ENCODE results near the gene SETD4. TPM values are rescaled to one million over a fixed set of nuclear protein-coding genes. Genes with fewer than 3 reads are reported as not detected.
"Not testable (repeated sequence)": the region's sequence is repeated elsewhere in the genome, so short reads cannot be mapped to it uniquely, and the experiment has no call there.

SETD4 gene
- total RNA-seq, 8 experiments from 2014 or later, result 12.8 to 28.1 (median 20.5) TPM

GRCh38 chr21:36093512-36093911 lies 33.2 kb upstream of the SETD4 start:
- Histone ChIP-seq H3K4me1 (replicated peaks in 1 of 2) (no peaks in the 10 kb centered on the region), H3K27ac (no peak overlapping the region), H3K4me3 (no peak overlapping the region)
- in situ Hi-C loops (cut with MboI; ENCODE audit: low pct_unique_long_range_greater_than_20kb in 2 of 9, low sequenced_read_pairs in 9 of 9, unreplicated experiment in 9 of 9), result no loop called here
- 50 to 100% (median 64%) methylated on average over 1 of the region's 1 CpG; no CpG with 5 or more reads in 3 of the 10 experiments for WGBS, 10 experiments
- ATAC-seq (replicated peaks in 6 of 8), result no peak

- no peak overlapping the region for H3K4me3 ChIP-seq
- in situ Hi-C loops (cut with MboI; ENCODE audit: low pct_unique_long_range_greater_than_20kb in 2 of 9, low sequenced_read_pairs in 9 of 9, unreplicated experiment in 9 of 9), result no loop called here
- H3K4me1 ChIP-seq (replicated peaks in 1 of 2), result no peaks in the 10 kb centered on the region
- H3K27ac ChIP-seq, result no peak overlapping the region
- ATAC-seq (replicated peaks in 6 of 8), result no peak
These were observed 32.4 kb upstream of the SETD4 start for GRCh38 chr21:36092681-36093080.

GRCh38 chr21:36089946-36090345 lies 29.6 kb upstream of the SETD4 start:
- 62 to 92% (median 76%) methylated on average over 1 to 3 of the region's 3 CpGs for WGBS, 10 experiments
- ATAC-seq (replicated peaks in 6 of 8), result no peak
- in situ Hi-C loops (cut with MboI; ENCODE audit: low pct_unique_long_range_greater_than_20kb in 2 of 9, low sequenced_read_pairs in 9 of 9, unreplicated experiment in 9 of 9), result no loop called here
- Histone ChIP-seq H3K4me3 (no peak overlapping the region), H3K4me1 (replicated peaks in 1 of 2) (no peaks in the 10 kb centered on the region), H3K27ac (no peak overlapping the region)

- peak in 5 of 8 experiments; percentile 22 to 89 (median 72) for ATAC-seq (replicated peaks in 6 of 8)
- in situ Hi-C loops (cut with MboI; ENCODE audit: low pct_unique_long_range_greater_than_20kb in 2 of 9, low sequenced_read_pairs in 9 of 9, unreplicated experiment in 9 of 9), result no loop called here
- Histone ChIP-seq H3K27ac (no peak overlapping the region), H3K4me3 (no peak overlapping the region), H3K4me1 (replicated peaks in 1 of 2) (no peaks in the 10 kb centered on the region)
- 37 to 100% (median 79%) methylated on average over 1 to 4 of the region's 6 CpGs; no CpG with 5 or more reads in 2 of the 10 experiments for WGBS, 10 experiments
These were observed 27.2 kb upstream of the SETD4 start for GRCh38 chr21:36087362-36088138.

GRCh38 chr21:36082237-36082664 lies 21.9 kb upstream of the SETD4 start:
- H3K4me3 ChIP-seq, result no peak overlapping the region
- H3K27ac ChIP-seq, result no peak overlapping the region
- no peak for ATAC-seq (replicated peaks in 6 of 8)
- no peaks in the 10 kb centered on the region for H3K4me1 ChIP-seq (replicated peaks in 1 of 2)
- WGBS, 10 experiments, result 17 to 100% (median 76%) methylated on average over 1 to 3 of the region's 3 CpGs; no CpG with 5 or more reads in 2 of the 10 experiments
- in situ Hi-C loops (cut with MboI; ENCODE audit: low pct_unique_long_range_greater_than_20kb in 2 of 9, low sequenced_read_pairs in 9 of 9, unreplicated experiment in 9 of 9), result no loop called here

- no peak overlapping the region for H3K27ac ChIP-seq
- no peak for ATAC-seq (replicated peaks in 6 of 8)
- no peak overlapping the region for H3K4me3 ChIP-seq
- no peaks in the 10 kb centered on the region for H3K4me1 ChIP-seq (replicated peaks in 1 of 2)
- in situ Hi-C loops (cut with MboI; ENCODE audit: low pct_unique_long_range_greater_than_20kb in 2 of 9, low sequenced_read_pairs in 9 of 9, unreplicated experiment in 9 of 9), result no loop called here
- WGBS, 10 experiments, result 80 to 100% (median 85%) methylated on average over 1 of the region's 1 CpG; no CpG with 5 or more reads in 4 of the 10 experiments
These were observed 20.1 kb upstream of the SETD4 start for GRCh38 chr21:36080386-36080785.

GRCh38 chr21:36079671-36080070 lies 19.3 kb upstream of the SETD4 start:
- no peak for ATAC-seq (replicated peaks in 6 of 8)
- H3K27ac ChIP-seq, result no peak overlapping the region
- in situ Hi-C loops (cut with MboI; ENCODE audit: low pct_unique_long_range_greater_than_20kb in 2 of 9, low sequenced_read_pairs in 9 of 9, unreplicated experiment in 9 of 9), result no loop called here
- WGBS, 10 experiments, result 59 to 100% (median 86%) methylated on average over 1 to 8 of the region's 8 CpGs; no CpG with 5 or more reads in 3 of the 10 experiments
- H3K4me3 ChIP-seq, result no peak overlapping the region
- H3K4me1 ChIP-seq (replicated peaks in 1 of 2), result no peaks in the 10 kb centered on the region

- Histone ChIP-seq H3K4me1 (replicated peaks in 1 of 2) (no peaks in the 10 kb centered on the region), H3K27ac (no peak overlapping the region), H3K4me3 (no peak overlapping the region)
- 66 to 95% (median 89%) methylated on average over 3 to 12 of the region's 14 CpGs for WGBS, 10 experiments
- in situ Hi-C loops (cut with MboI; ENCODE audit: low pct_unique_long_range_greater_than_20kb in 2 of 9, low sequenced_read_pairs in 9 of 9, unreplicated experiment in 9 of 9), result no loop called here
- peak in 2 of 8 experiments; percentile 96 to 98 for ATAC-seq (replicated peaks in 6 of 8)
These were observed 18.8 kb upstream of the SETD4 start for GRCh38 chr21:36079010-36079649.

- no peaks in the 10 kb centered on the region for H3K4me1 ChIP-seq (replicated peaks in 1 of 2)
- ATAC-seq (replicated peaks in 6 of 8), result no peak
- no peak overlapping the region for H3K27ac ChIP-seq
- H3K4me3 ChIP-seq, result no peak overlapping the region
- in situ Hi-C loops (cut with MboI; ENCODE audit: low pct_unique_long_range_greater_than_20kb in 2 of 9, low sequenced_read_pairs in 9 of 9, unreplicated experiment in 9 of 9), result no loop called here
- WGBS, 10 experiments, result 48 to 100% (median 65%) methylated on average over 1 to 7 of the region's 9 CpGs; no CpG with 5 or more reads in 3 of the 10 experiments
These were observed 17.4 kb upstream of the SETD4 start for GRCh38 chr21:36077758-36078157.

- Histone ChIP-seq H3K4me3 (no peak overlapping the region), H3K27ac (no peak overlapping the region), H3K4me1 (replicated peaks in 1 of 2) (no peaks in the 10 kb centered on the region)
- ATAC-seq (replicated peaks in 6 of 8), result no peak
- WGBS, 10 experiments, result 78 to 93% (median 87%) methylated on average over 2 to 7 of the region's 7 CpGs
- in situ Hi-C loops (cut with MboI; ENCODE audit: low pct_unique_long_range_greater_than_20kb in 2 of 9, low sequenced_read_pairs in 9 of 9, unreplicated experiment in 9 of 9), result no loop called here
These were observed 16.7 kb upstream of the SETD4 start for GRCh38 chr21:36076878-36077655.

- in situ Hi-C loops (cut with MboI; ENCODE audit: low pct_unique_long_range_greater_than_20kb in 2 of 9, low sequenced_read_pairs in 9 of 9, unreplicated experiment in 9 of 9), result no loop called here
- no peak for ATAC-seq (replicated peaks in 6 of 8)
- no peak overlapping the region for H3K4me3 ChIP-seq
- no peaks in the 10 kb centered on the region for H3K4me1 ChIP-seq (replicated peaks in 1 of 2)
- no peak overlapping the region for H3K27ac ChIP-seq
- 71 to 97% (median 87%) methylated on average over 1 to 5 of the region's 5 CpGs for WGBS, 10 experiments
These were observed 15.6 kb upstream of the SETD4 start for GRCh38 chr21:36075953-36076352.

- H3K27ac ChIP-seq, result no peak overlapping the region
- in situ Hi-C loops (cut with MboI; ENCODE audit: low pct_unique_long_range_greater_than_20kb in 2 of 9, low sequenced_read_pairs in 9 of 9, unreplicated experiment in 9 of 9), result no loop called here
- ATAC-seq (replicated peaks in 6 of 8), result peak in 4 of 8 experiments; percentile 17 to 52 (median 33)
- 20 to 93% (median 80%) methylated on average over 1 to 3 of the region's 3 CpGs; no CpG with 5 or more reads in 1 of the 10 experiments for WGBS, 10 experiments
- no peak overlapping the region for H3K4me3 ChIP-seq
- H3K4me1 ChIP-seq (replicated peaks in 1 of 2), result no peaks in the 10 kb centered on the region
These were observed 14.8 kb upstream of the SETD4 start for GRCh38 chr21:36075171-36075570.

GRCh38 chr21:36073911-36074310 lies 13.6 kb upstream of the SETD4 start:
- 80 to 100% (median 90%) methylated on average over 1 to 5 of the region's 5 CpGs; no CpG with 5 or more reads in 1 of the 10 experiments for WGBS, 10 experiments
- ATAC-seq (replicated peaks in 6 of 8); H3K4me3 ChIP-seq; in situ Hi-C loops (cut with MboI; ENCODE audit: low pct_unique_long_range_greater_than_20kb in 2 of 9, low sequenced_read_pairs in 9 of 9, unreplicated experiment in 9 of 9); H3K4me1 ChIP-seq (replicated peaks in 1 of 2); H3K27ac ChIP-seq: not testable (repeated sequence)

Measured in motor neuron (in vitro differentiated cells).